Muscle of back (tissue), 11 donors: Measurements from ENCODE around the gene RDH5. TPM values are rescaled to one million over a fixed set of nuclear protein-coding genes. Genes with fewer than 3 reads are reported as not detected.

Source experiments
- DNase-seq, 3 donors: peaks; one replicate each; pipeline versions ENCODE4 v3.0.0 to v3.0.0-alpha.2; 2013
- polyA plus RNA-seq, 10 donors: library from polyadenylated mRNA; unstranded; fragments of 120-200 nt; gene quantifications; one replicate each; pipeline ENCODE4 v1.2.1, GENCODE V29; 2013; ENCODE audit not compliant: insufficient read length in 10 of 10

RDH5 gene
- polyA plus RNA-seq, 10 donors, result 9.3 to 49.9 (median 19.5) TPM

DNA sequence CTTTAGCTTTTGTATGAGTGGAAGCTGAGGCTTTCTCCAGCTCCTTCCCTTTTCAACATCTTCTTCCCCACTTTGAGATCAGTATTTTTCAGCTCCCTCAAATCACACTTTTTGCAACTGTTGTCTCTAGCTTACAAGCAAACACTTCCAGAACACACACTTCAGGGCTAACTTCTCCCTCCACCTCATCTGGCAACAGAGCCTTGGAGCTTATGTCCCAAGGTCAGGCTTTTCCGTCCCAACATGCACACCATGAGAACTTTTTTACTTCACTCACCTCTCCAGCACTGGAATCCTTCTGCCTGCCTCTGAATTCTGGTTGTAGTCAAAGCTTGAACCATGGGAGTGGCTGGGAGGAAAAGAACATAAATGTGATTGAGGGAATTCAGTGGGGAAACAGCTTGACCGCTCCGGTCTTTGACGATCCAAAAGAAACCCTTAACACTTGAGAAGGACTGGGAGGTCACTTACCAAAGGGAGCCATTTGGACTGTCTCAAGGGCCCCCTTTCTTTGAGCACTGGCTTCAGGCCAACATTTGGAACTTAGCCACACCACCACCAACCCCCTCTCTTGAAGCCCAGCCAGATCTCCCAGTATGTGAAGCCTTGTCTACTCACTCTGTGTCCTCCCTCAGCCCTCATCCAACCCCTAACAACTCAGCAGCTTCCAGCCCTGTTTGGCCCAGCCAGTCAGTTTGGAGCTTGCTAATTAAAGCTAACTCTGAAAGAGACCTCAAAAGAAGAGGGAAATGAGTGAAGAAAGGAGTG lies 8.2 kb upstream of the RDH5 start:
- DNase-seq, result peak in 1 of 3 donors; percentile 58

- no peak for DNase-seq
These were observed 7.3 kb upstream of the RDH5 start for GRCh38 chr12:55712700-55713415.

GRCh38 chr12:55713721-55714120 lies 6.5 kb upstream of the RDH5 start:
- no peak for DNase-seq

- no peak for DNase-seq
These were observed 4.9 kb upstream of the RDH5 start for GRCh38 chr12:55715169-55715764.

- peak; percentile 95 to 98 (median 97) for DNase-seq
These were observed 4.2 kb upstream of the RDH5 start, which contains the start of gene BLOC1S1 for GRCh38 chr12:55715833-55716581. TSS of gene BLOC1S1 (plus strand) at chr12:55716046. CDS start at chr12:55716052, 6 bp downstream.

- DNase-seq, result no peak
These were observed 3.6 kb upstream of the RDH5 start for GRCh38 chr12:55716582-55716957.

- DNase-seq, result peak in 1 of 3 donors; percentile 70
These were observed 2.9 kb upstream of the RDH5 start for GRCh38 chr12:55717011-55718007.

- peak in 1 of 3 donors; percentile 47 for DNase-seq
These were observed 2.2 kb upstream of the RDH5 start for GRCh38 chr12:55718015-55718414.

DNA sequence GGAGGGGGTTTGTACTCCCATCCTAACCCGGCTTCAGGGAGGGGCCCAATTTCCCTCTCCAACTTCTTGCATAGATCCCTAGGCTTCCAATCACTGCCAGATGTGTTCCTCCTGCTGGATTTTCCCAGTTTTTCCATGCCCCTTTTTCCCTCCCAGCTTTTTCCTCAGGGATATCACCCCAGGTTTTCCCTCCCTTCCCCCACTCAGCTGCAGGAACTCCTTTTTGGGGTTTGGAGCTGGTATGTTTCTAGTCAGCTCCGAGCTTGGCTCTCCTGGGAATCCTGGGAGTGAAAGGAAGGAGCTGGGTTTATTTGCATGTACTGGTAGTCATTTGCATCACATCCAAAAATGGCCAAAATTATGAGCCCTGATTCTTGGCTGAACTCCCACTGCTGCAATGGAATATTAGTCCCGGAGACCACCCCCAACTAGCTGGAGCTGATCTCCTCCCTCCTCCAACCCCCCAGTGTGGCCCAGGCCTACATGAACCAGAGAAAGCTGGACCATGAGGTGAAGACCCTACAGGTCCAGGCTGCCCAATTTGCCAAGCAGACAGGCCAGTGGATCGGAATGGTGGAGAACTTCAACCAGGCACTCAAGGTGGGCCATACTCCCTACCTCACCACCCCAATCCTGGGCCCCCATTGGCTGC lies 1.4 kb upstream of the RDH5 start:
- DNase-seq, result peak in 1 of 3 donors; percentile 74

DNA sequence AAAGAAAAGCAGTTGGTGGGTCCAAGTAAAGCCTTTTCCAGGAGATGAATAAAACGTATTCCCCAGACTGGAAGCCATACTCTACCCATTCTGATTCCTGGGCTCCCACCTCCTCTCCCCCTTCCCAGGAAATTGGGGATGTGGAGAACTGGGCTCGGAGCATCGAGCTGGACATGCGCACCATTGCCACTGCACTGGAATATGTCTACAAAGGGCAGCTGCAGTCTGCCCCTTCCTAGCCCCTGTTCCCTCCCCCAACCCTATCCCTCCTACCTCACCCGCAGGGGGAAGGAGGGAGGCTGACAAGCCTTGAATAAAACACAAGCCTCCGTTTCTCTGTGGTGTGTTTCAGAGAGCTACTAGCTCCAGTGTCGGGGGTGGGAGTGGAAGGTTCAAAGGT lies 822 bp upstream of the RDH5 start:
- no peak for DNase-seq

DNA sequence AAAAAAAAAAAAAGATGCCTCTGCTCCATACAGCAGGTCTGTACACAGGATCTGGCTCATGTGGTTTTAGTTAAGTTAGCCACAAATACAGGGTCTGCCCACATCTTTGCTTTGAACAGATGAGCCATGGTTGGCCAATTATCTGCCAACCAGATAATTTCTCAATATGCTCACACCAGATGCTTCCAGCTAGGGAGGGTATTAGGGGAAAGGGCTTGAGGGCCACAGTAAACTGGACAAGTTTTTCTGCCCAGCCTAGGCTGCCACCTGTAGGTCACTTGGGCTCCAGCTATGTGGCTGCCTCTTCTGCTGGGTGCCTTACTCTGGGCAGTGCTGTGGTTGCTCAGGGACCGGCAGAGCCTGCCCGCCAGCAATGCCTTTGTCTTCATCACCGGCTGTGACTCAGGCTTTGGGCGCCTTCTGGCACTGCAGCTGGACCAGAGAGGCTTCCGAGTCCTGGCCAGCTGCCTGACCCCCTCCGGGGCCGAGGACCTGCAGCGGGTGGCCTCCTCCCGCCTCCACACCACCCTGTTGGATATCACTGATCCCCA lies 776 bp downstream of the RDH5 start:
- peak in 1 of 3 donors; percentile 76 for DNase-seq

DNA sequence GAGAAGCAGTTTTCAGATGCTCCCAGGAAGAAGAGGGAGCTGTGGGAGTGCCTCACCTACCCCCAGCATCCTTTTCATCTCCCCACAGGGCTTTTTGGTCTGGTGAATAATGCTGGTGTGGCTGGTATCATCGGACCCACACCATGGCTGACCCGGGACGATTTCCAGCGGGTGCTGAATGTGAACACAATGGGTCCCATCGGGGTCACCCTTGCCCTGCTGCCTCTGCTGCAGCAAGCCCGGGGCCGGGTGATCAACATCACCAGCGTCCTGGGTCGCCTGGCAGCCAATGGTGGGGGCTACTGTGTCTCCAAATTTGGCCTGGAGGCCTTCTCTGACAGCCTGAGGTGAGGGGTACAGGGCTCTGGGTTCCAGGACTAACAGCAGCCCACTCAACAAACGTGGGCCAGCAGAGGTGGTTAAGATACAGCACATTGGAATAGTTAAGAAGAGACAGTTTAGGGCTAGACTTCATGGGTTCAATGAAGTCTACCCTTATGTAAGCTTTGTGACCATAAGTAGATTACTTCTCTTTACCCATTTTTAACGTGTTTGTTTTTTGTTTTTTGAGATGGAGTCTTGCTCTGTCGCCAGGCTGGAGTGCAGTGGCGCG lies 1.5 kb downstream of the RDH5 start:
- peak in 1 of 3 donors; percentile 19 for DNase-seq

DNA sequence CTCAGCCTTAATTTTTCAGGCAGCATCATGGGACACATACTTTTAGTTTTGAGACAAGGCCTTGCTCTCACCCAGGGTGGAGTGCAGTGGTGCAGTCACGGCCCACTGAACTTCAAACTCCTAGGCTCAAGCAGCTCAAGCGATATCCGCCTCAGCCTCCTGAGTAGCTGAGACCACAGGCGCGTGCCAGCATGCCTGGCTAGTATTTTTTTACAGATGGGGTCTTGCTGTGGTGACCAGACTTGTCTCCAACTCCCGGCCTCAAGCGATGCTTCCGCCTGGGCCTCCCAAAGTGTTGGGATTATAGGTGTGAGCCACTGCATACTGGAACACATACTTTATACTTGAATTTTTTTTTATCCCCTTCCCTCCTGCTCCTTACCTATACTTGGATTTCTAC lies 2.8 kb downstream of the RDH5 start:
- no peak for DNase-seq

GRCh38 chr12:55723516-55724225 lies 3.5 kb downstream of the RDH5 start:
- peak in 1 of 3 donors; percentile 24 for DNase-seq

DNA sequence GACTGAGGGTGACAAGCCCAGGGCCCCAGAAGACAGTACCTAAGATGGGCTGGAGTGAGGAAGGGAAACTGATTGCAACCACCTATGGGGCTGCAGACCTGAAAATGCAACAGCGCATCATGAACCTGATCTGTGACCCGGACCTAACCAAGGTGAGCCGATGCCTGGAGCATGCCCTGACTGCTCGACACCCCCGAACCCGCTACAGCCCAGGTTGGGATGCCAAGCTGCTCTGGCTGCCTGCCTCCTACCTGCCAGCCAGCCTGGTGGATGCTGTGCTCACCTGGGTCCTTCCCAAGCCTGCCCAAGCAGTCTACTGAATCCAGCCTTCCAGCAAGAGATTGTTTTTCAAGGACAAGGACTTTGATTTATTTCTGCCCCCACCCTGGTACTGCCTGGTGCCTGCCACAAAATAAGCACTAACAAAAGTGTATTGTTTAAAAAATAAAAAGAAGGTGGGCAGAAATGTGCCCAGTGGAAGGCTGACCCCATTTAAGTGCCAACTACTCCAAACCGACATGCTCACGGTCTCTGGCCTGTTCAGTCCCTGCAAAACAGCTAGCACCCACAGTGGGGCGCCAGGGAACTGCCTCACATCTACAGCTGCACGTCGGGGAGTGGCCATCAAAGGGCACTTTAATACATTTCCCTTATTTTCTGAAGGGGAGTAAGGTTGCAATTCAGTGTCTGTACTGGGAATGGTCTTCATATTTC lies 4.2 kb downstream of the RDH5 start:
- peak in 1 of 3 donors; percentile 74 for DNase-seq

DNA sequence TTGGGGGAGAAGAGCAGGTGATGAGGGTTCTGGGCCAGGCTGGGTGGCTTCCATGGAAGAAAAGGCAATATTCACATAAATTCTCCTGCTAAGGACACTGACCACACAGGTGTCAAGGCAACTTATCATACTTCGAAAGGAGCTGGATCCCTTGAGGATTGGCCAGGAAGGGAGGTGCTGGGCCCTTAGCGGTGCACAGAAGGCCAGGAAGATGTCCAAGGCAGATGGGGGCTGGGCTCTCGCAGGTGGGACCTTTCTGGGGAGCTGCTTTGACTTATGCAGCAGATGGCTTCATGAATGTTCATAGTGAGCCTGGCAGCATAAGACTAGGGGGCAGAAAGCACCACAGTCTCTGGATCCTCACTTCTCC lies 4.7 kb downstream of the RDH5 start:
- no peak for DNase-seq

- DNase-seq, result no peak
These were observed 5.4 kb downstream of the RDH5 start for GRCh38 chr12:55725556-55725955.

DNA sequence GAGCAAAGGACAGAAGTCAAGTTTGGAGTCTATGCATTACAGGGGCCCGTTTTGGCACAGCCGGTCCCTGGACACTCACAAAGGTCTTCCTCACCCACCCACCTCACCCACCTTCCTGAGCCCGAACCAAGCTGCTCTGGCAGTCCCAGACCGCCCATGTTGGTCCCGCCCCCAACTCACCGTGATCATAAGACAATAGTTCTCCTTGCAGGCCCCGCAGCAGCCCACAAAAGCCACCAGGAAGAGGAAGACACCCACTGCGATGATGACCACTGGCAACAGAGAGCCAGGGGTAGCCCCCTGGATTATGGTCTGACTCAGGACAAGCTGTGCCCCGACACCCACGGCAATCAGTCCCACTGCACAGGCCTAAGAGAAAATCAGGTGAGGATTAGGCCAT lies 6.8 kb downstream of the RDH5 start:
- DNase-seq, result no peak
